Activated CD4-positive, alpha-beta T cell treated with anti-CD3 and anti-CD28 coated beads, Interleukin-2, amount 10 ng/mL, durations not matched to agents 24 days and 14 days (primary cell): ENCODE data around the gene DGKD. TPM values are rescaled to one million over a fixed set of nuclear protein-coding genes. Genes with fewer than 3 reads are reported as not detected.

Experiments used
- DNase-seq: peaks from one replicate; pipeline ENCODE4 v3.0.0; 2022
- H3K27ac Mint-ChIP-seq: one replicate; pipeline ENCODE4 v1.8.0; 2022; ENCODE audit warnings: mild to moderate bottlenecking, mixed read lengths
- H3K27me3 Mint-ChIP-seq: one replicate; pipeline ENCODE4 v1.8.0; 2022; ENCODE audit warnings: mixed read lengths
- H3K36me3 Mint-ChIP-seq: one replicate; pipeline ENCODE4 v1.8.0; 2022; ENCODE audit warnings: low read depth, mild to moderate bottlenecking, mixed read lengths
- H3K4me1 Mint-ChIP-seq: one replicate; pipeline ENCODE4 v1.8.0; 2021; ENCODE audit warnings: mixed read lengths
- H3K4me3 Mint-ChIP-seq: one replicate; pipeline ENCODE4 v1.8.0; 2022; ENCODE audit warnings: mild to moderate bottlenecking, moderate library complexity, mixed read lengths
- H3K9me3 Mint-ChIP-seq: one replicate; pipeline ENCODE4 v1.8.0; 2021; ENCODE audit warnings: mixed read lengths
- intact Hi-C: fragments of 100-400 bp; cut with micrococcal nuclease; formaldehyde crosslinking; loops from one replicate; pipeline ENCODE4 v1.15.1; 2023
- total RNA-seq: library from RNA; stranded (reverse); gene quantifications from 2 replicates; pipeline ENCODE4 v1.2.3, GENCODE V29; 2022

Gene DGKD
- total RNA-seq, 1 donor from 2014 or later = 49.1 TPM

- Mint-ChIP-seq H3K36me3 (peaks cover 47% of the 10 kb centered on the region), H3K27me3 (no peaks in the 10 kb centered on the region), H3K4me1 (peaks cover 3% of the 10 kb centered on the region), H3K4me3 (no peak overlapping the region), H3K27ac (no peak overlapping the region), H3K9me3 (no peaks in the 10 kb centered on the region)
- DNase-seq = no peak
- intact Hi-C loops = no loop called here
Observed at GRCh38 chr2:233455006-233455405, 100.7 kb downstream of the DGKD start.

- H3K9me3 Mint-ChIP-seq = no peaks in the 10 kb centered on the region
- H3K27me3 Mint-ChIP-seq = no peaks in the 10 kb centered on the region
- peaks cover 3% of the 10 kb centered on the region for H3K4me1 Mint-ChIP-seq
- H3K27ac Mint-ChIP-seq = no peak overlapping the region
- intact Hi-C loops = no loop called here
- DNase-seq = no peak
- H3K36me3 Mint-ChIP-seq = peaks cover 48% of the 10 kb centered on the region
- H3K4me3 Mint-ChIP-seq = no peak overlapping the region
Observed at GRCh38 chr2:233455491-233455890, 101.2 kb downstream of the DGKD start.

DNA sequence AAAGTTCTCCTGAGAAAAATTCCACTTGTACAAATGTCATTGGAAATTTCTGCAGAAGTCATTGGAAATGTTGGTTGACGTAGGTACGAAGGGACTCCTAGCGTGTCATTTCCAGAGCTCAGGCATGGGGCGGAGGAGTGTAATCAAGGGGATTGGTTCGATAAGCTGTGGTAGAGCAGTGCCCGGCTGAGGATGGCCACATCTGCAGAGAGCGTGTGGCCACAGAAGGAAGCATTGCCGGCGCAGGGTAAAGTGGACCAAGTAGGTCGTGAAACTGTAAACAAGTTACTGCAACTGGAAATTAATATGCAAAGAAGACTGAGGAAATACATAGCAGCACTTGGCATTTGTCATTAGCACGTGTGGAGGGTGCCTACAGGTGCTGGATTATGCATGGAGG, 101.8 kb downstream of the DGKD start:
- Mint-ChIP-seq H3K36me3 (peaks cover 48% of the 10 kb centered on the region), H3K27ac (no peak overlapping the region), H3K4me3 (no peak overlapping the region), H3K9me3 (no peaks in the 10 kb centered on the region), H3K4me1 (peaks cover 3% of the 10 kb centered on the region), H3K27me3 (no peaks in the 10 kb centered on the region)
- DNase-seq = no peak
- intact Hi-C loops = no loop called here

GRCh38 chr2:233456934-233457333, 102.6 kb downstream of the DGKD start:
- intact Hi-C loops = no loop called here
- Mint-ChIP-seq H3K4me3 (no peak overlapping the region), H3K36me3 (peaks cover 51% of the 10 kb centered on the region), H3K27ac (no peak overlapping the region), H3K27me3 (no peaks in the 10 kb centered on the region), H3K4me1 (peaks cover 3% of the 10 kb centered on the region), H3K9me3 (no peaks in the 10 kb centered on the region)
- no peak for DNase-seq

GRCh38 chr2:233457356-233457755, 103.1 kb downstream of the DGKD start:
- intact Hi-C loops = no loop called here
- Mint-ChIP-seq H3K36me3 (peaks cover 51% of the 10 kb centered on the region), H3K9me3 (no peaks in the 10 kb centered on the region), H3K27me3 (no peaks in the 10 kb centered on the region), H3K4me3 (no peak overlapping the region), H3K4me1 (peaks cover 3% of the 10 kb centered on the region), H3K27ac (no peak overlapping the region)
- no peak for DNase-seq

DNA sequence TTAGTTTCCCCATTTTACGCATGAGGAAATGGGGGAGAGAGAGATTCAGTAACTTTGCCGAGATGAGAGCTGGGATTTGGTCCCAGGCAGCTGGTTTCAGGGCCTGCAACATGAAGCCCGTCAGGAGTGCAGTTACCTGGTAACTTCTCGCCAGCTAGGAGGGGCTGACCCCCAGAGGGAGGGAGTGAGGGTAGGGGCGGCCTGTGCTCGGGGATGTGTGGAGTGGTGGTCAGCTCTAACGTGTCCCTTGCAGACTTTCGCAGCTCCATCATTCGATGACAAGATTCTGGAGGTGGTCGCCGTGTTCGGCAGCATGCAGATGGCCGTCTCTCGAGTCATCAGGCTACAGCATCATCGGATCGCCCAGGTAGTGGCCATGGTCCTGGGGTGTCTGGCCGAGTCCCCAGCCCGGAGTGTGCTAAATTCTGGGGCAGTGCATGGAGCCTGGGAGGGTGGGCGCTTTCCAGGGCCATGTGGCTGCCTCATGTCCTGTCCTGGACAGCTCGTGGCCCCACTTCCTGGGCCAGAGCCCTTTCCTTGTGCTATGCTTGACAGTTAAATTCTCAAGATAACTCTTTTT, 103.8 kb downstream of the DGKD start:
- no peak for DNase-seq
- intact Hi-C loops = no loop called here

GRCh38 chr2:233458826-233459225, 104.5 kb downstream of the DGKD start:
- H3K27me3 Mint-ChIP-seq = no peaks in the 10 kb centered on the region
- H3K4me3 Mint-ChIP-seq = no peak overlapping the region
- no peak for DNase-seq
- no peaks in the 10 kb centered on the region for H3K9me3 Mint-ChIP-seq
- H3K27ac Mint-ChIP-seq = no peak overlapping the region
- H3K4me1 Mint-ChIP-seq = peaks cover 3% of the 10 kb centered on the region
- intact Hi-C loops = no loop called here
- peaks cover 52% of the 10 kb centered on the region for H3K36me3 Mint-ChIP-seq

More for the DNA sequence above, 103.8 kb downstream of the DGKD start:
- no peaks in the 10 kb centered on the region for H3K27me3 Mint-ChIP-seq
- no peak overlapping the region for H3K4me3 Mint-ChIP-seq
- H3K27ac Mint-ChIP-seq = no peak overlapping the region
- no peaks in the 10 kb centered on the region for H3K9me3 Mint-ChIP-seq
- H3K36me3 Mint-ChIP-seq = peaks cover 51% of the 10 kb centered on the region
- peaks cover 3% of the 10 kb centered on the region for H3K4me1 Mint-ChIP-seq

DNA sequence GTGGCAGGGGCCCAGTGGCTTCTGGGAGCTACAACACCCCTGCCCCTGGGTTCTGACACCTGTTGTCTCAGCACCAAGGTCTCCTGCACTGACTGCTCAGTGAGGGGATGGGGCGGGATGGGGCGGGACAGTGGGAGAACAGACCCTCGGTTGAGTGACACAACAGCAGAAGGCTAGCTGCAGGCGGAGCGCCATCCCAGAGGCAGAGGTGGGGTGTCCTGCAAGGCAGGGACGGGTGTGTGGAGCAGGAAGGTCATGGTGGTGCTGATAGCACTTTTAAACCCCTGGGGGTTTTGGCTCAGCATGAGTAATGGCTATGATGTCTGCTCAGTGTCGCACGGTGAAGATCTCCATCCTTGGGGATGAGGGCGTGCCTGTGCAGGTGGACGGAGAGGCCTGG, 105.1 kb downstream of the DGKD start:
- Mint-ChIP-seq H3K36me3 (peaks cover 52% of the 10 kb centered on the region), H3K27me3 (no peaks in the 10 kb centered on the region), H3K4me3 (no peak overlapping the region), H3K4me1 (peaks cover 3% of the 10 kb centered on the region), H3K27ac (no peak overlapping the region), H3K9me3 (no peaks in the 10 kb centered on the region)
- intact Hi-C loops = no loop called here
- no peak for DNase-seq

DNA sequence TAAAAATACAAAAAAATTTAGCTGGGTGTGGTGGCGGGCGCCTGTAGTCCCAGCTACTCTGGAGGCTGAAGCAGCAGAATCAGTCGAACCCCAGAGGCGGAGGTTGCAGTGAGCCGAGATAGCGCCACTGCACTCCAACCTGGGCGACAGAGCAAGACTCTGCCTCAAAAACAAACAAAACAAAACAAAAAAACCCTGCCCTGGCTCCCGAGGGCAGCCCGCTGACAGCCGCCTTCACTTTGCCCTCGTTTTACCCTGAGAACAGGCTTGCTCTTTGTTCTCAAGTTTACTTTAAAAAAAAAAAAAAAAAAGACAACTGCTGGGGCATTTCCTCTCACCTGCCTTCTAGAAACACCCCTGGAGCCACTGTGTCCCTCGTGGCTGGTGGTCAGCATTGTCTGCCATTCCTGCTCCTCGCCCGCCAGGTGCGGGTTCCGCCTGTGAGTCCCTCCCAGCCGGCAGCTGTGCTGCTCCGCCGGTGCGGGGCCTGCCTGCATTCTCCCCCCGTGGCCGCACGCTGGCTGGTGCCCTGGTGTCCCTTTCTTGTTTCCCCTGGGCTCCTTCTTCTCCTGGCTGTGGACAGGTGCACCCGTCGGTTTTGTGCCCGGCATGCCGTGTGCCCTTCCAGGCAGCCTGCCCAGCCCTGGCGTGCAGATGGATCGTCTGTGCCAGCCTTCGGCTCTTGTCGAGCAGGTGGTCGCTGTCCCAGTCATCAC, 106.6 kb downstream of the DGKD start:
- intact Hi-C loops = no loop called here

GRCh38 chr2:233461481-233461891, 107.2 kb downstream of the DGKD start:
- intact Hi-C loops = no loop called here
- H3K36me3 Mint-ChIP-seq = peaks cover 50% of the 10 kb centered on the region
- no peak overlapping the region for H3K27ac Mint-ChIP-seq

More for the DNA sequence above, 106.6 kb downstream of the DGKD start:
- Mint-ChIP-seq H3K27me3 (no peaks in the 10 kb centered on the region), H3K27ac (no peak overlapping the region), H3K4me3 (no peak overlapping the region), H3K36me3 (peaks cover 48% of the 10 kb centered on the region), H3K4me1 (peaks cover 3% of the 10 kb centered on the region), H3K9me3 (no peaks in the 10 kb centered on the region)
- DNase-seq = no peak

DNA sequence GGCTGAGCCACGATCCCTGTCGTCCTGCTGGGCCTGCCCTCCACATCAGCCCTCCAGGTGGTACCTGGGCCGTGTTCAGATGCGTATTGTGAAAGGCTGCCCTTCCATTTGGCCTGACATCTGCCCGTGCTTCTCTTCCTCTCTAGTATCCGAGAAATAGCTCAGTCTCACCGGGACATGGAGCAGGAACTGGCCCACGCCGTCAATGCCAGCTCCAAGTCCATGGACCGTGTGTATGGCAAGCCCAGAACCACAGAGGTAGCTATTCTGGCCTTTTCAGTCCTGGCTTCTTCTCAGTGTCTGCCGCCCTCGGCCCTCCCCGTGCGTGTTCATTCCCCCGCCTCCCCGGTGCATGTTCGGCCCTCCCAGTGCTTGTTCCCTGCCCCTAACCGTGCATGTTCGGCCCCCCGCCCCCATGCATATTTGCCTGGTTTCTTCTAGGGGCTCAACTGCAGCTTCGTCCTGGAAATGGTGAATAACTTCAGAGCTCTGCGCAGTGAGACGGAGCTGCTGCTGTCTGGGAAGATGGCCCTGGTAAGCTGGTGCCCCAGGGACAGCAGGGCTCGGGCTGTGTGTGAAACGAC, 108.0 kb downstream of the DGKD start:
- Mint-ChIP-seq H3K27me3 (no peaks in the 10 kb centered on the region), H3K4me1 (no peaks in the 10 kb centered on the region), H3K4me3 (no peak overlapping the region), H3K27ac (no peak overlapping the region), H3K9me3 (no peaks in the 10 kb centered on the region), H3K36me3 (peaks cover 49% of the 10 kb centered on the region)
- intact Hi-C loops = no loop called here
- no peak for DNase-seq

More at GRCh38 chr2:233461481-233461891, 107.2 kb downstream of the DGKD start:
- no peak for DNase-seq
- Mint-ChIP-seq H3K9me3 (no peaks in the 10 kb centered on the region), H3K4me1 (no peaks in the 10 kb centered on the region), H3K4me3 (no peak overlapping the region), H3K27me3 (no peaks in the 10 kb centered on the region)

DNA sequence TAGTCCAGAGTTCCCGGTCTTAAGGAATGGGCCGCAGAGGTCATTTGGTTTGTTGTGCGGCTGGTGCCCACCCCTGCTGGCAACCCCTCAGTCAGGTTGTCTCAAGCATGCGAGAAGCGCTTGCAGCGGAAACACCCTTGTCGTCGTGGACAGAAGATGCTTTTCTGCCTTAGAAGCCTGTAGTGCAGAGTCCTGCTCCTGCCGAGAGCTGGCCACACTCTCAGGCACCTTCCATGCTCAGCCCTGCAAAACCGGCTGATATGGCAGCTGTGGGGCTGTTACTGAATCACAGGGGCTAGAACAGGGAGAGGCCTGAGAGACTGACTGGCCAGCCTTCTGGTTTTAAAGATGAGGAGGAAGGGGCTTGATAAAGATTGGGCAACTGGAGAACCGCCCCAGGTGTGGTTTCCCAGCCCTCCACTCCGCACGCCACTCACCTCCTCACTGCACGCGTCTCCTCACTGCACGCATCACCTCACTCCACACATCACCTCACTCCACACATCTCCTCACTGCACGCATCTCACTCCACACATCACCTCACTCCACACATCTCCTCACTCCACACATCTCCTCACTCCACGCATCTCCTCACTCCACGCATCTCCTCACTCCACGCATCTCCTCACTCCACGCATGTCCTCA, 108.7 kb downstream of the DGKD start:
- Mint-ChIP-seq H3K9me3 (no peaks in the 10 kb centered on the region), H3K27ac (no peak overlapping the region), H3K36me3 (peaks cover 44% of the 10 kb centered on the region), H3K4me1 (no peaks in the 10 kb centered on the region), H3K27me3 (no peaks in the 10 kb centered on the region), H3K4me3 (no peak overlapping the region)
- intact Hi-C loops = no loop called here
- no peak for DNase-seq

DNA sequence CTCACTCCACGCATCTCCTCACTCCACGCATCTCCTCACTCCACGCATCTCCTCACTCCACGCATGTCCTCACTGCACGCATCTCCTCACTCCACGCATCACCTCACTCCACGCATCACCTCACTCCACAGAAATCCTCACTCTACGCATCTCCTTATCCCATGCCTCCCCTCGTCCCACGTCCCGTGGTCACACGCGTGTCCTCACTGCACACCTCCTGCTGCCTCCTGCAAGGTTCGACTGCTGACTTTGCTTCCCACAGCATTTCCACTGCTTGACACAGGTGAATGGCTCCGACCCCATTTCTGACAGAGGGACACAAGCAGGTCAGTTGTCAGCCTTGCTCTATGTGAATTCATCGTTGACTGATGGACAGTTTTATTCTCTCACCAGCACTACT, 109.3 kb downstream of the DGKD start:
- H3K36me3 Mint-ChIP-seq = peaks cover 45% of the 10 kb centered on the region

DNA sequence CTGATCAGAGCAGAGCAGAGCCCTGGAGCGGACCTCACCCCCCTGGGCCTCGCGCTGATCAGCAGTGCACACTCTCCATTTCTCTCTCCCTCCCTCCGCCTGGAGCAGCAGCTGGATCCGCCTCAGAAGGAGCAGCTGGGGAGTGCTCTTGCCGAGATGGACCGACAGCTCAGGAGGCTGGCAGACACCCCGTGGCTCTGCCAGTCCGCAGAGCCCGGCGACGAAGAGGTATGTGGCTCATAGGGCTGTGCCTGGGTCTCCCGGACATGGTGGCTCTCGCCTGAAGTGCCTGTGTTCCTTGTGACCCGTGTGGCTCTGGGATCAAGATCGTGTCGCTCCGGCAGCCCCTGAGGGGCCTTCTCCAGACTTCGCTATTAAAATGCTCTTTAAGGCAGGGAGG, 109.8 kb downstream of the DGKD start:
- DNase-seq = no peak

More for the DNA sequence above, 109.3 kb downstream of the DGKD start:
- Mint-ChIP-seq H3K27me3 (no peaks in the 10 kb centered on the region), H3K27ac (no peak overlapping the region), H3K4me3 (no peak overlapping the region), H3K9me3 (no peaks in the 10 kb centered on the region), H3K4me1 (no peaks in the 10 kb centered on the region)
- intact Hi-C loops = no loop called here
- DNase-seq = no peak

More for the DNA sequence above, 109.8 kb downstream of the DGKD start:
- Mint-ChIP-seq H3K27me3 (no peaks in the 10 kb centered on the region), H3K27ac (no peak overlapping the region), H3K4me1 (no peaks in the 10 kb centered on the region), H3K9me3 (no peaks in the 10 kb centered on the region), H3K36me3 (peaks cover 44% of the 10 kb centered on the region), H3K4me3 (no peak overlapping the region)
- intact Hi-C loops = no loop called here
